K562 (cell line): ENCODE results near the gene PTCRA. TPM values are rescaled to one million over a fixed set of nuclear protein-coding genes. Genes with fewer than 3 reads are reported as not detected.

Experiments
- ARNT ChIP-seq, 2 experiments: fragments of 450-650 bp; IDR thresholded peaks; 2 replicates each; pipeline ENCODE4 v1.6.1; 2016; ENCODE audit warnings: mild to moderate bottlenecking in 1 of 2
- BDP1 ChIP-seq: IDR thresholded peaks from 3 replicates; pipeline ENCODE4 v1.6.1; 2011; ENCODE audit not compliant: insufficient read length, insufficient read depth
- BMI1 ChIP-seq: fragments of 150-350 bp; IDR thresholded peaks from 2 replicates; pipeline ENCODE4 v1.6.1; 2014; ENCODE audit warnings: low read length
- CBX2 ChIP-seq: fragments of 200-600 bp; sonication (generic); IDR thresholded peaks from one replicate; pipeline ENCODE4 v1.6.1; 2012; ENCODE audit warnings: mild to moderate bottlenecking, low read length, inconsistent platforms; ENCODE audit not compliant: insufficient read depth, poor library complexity, severe bottlenecking
- CEBPB ChIP-seq: fragments of 450-650 bp; IDR thresholded peaks from 2 replicates; pipeline ENCODE4 v1.6.1; 2016; ENCODE audit warnings: missing genetic modification characterization, missing compliant biosample characterization
- CGGBP1 ChIP-seq: fragments of 250-450 bp; sonication (Bioruptor Pico); IDR thresholded peaks from 2 replicates; pipeline ENCODE4 v1.9.0; 2021; ENCODE audit warnings: mild to moderate bottlenecking
- CREB1 ChIP-seq, 2 experiments: sonication (generic) in 1 of 2; formaldehyde crosslinking in 1 of 2; IDR thresholded peaks; 2 replicates each; pipeline versions ENCODE4 v1.6.1 to v1.8.0; 2012 to 2022; ENCODE audit warnings: inconsistent platforms in 1 of 2, mild to moderate bottlenecking in 1 of 2, missing genetic modification reagents in 1 of 2, moderate library complexity in 1 of 2
- DNMT1 ChIP-seq: fragments of 450-650 bp; IDR thresholded peaks from 2 replicates; pipeline ENCODE4 v1.6.1; 2016; ENCODE audit warnings: antibody characterized with exemption, mild to moderate bottlenecking
- EP300 ChIP-seq: IDR thresholded peaks from 2 replicates; pipeline ENCODE4 v1.6.1; 2012; ENCODE audit warnings: low read length, improper control_type of control experiment
- KLF10 ChIP-seq: fragments of 250-450 bp; sonication (Bioruptor Pico); IDR thresholded peaks from 2 replicates; pipeline ENCODE4 v1.6.1; 2021; ENCODE audit warnings: matching md5 sums
- LCOR ChIP-seq: sonication (generic); formaldehyde crosslinking; IDR thresholded peaks from 2 replicates; pipeline ENCODE4 v1.8.0; 2022; ENCODE audit warnings: mild to moderate bottlenecking, missing genetic modification reagents
- MCM7 ChIP-seq, 2 experiments: fragments of 450-650 bp; IDR thresholded peaks; 2 replicates each; pipeline ENCODE4 v1.6.1; 2016 to 2018
- SRF ChIP-seq, 2 experiments: fragments of 250-450, 450-650 bp in 1 of 2; sonication (Bioruptor Pico) in 1 of 2; sonication (generic) in 1 of 2; formaldehyde crosslinking; IDR thresholded peaks; 2 replicates each; pipeline versions ENCODE4 v1.5.0 to v1.5.1; 2020 to 2022; ENCODE audit warnings: mild to moderate bottlenecking in 1 of 2, missing genetic modification reagents in 1 of 2
- TOE1 ChIP-seq, 2 experiments: fragments of 450-650 bp in 1 of 2; sonication (generic) in 1 of 2; formaldehyde crosslinking in 1 of 2; IDR thresholded peaks; 2 replicates each; pipeline versions ENCODE4 v1.7.1 to v1.8.0; 2016 to 2022; ENCODE audit warnings: borderline replicate concordance in 2 of 2, mild to moderate bottlenecking in 2 of 2, antibody characterized with exemption in 1 of 2, inconsistent platforms in 1 of 2, low read depth in 1 of 2, missing genetic modification reagents in 1 of 2, moderate library complexity in 1 of 2
- ZBED1 ChIP-seq: IDR thresholded peaks from 2 replicates; pipeline ENCODE4 v1.6.1; 2014
- ZFX ChIP-seq: sonication (generic); formaldehyde crosslinking; IDR thresholded peaks from 2 replicates; pipeline ENCODE4 v1.8.0; 2022; ENCODE audit warnings: mild to moderate bottlenecking, missing genetic modification reagents, moderate library complexity
- ZNF232 ChIP-seq: sonication (generic); formaldehyde crosslinking; IDR thresholded peaks from 2 replicates; pipeline ENCODE4 v1.8.0; 2022; ENCODE audit warnings: mild to moderate bottlenecking, missing genetic modification reagents
- ZNF407 ChIP-seq: fragments of 450-650 bp; IDR thresholded peaks from 2 replicates; pipeline ENCODE4 v1.6.1; 2016; ENCODE audit warnings: low read depth
- ZNF444 ChIP-seq: fragments of 250-450 bp; sonication (Bioruptor Pico); IDR thresholded peaks from 2 replicates; pipeline ENCODE4 v1.4.0; 2020; ENCODE audit warnings: mild to moderate bottlenecking, moderate library complexity
- ZNF668 ChIP-seq: fragments of 250-450 bp; sonication (Bioruptor Pico); IDR thresholded peaks from 2 replicates; pipeline ENCODE4 v1.8.0; 2022; ENCODE audit warnings: mild to moderate bottlenecking, inconsistent platforms
- ZNF699 ChIP-seq: fragments of 250-450 bp; sonication (Bioruptor Pico); IDR thresholded peaks from 2 replicates; pipeline ENCODE4 v1.8.0; 2021; ENCODE audit warnings: mild to moderate bottlenecking, moderate library complexity; ENCODE audit not compliant: insufficient replicate concordance
- polyA plus RNA-seq, 8 experiments: library from polyadenylated mRNA; depleted of rRNA in 4 of 8; stranded (reverse) in 5 of 8; unstranded in 3 of 8; fragments of >200 nt; fragmentation: Nextera tagmentation in 2 of 8; fragmentation: Illumina TruSeq in 1 of 8; extraction: Ambion mirVana in 2 of 8; extraction: Trizol in 1 of 8; gene quantifications; 2 replicates each; pipeline versions ENCODE4 v1.2.1 to v1.2.3, GENCODE V29; 2011 to 2014; ENCODE audit warnings: inconsistent platforms in 1 of 8, missing spikeins in 1 of 8
- total RNA-seq, 7 experiments: library from RNA; depleted of rRNA in 6 of 7; stranded (reverse); fragments of >200 nt in 6 of 7; fragmentation: Illumina TruSeq in 2 of 7; extraction: Trizol in 2 of 7; gene quantifications; 2 replicates each; pipeline versions ENCODE4 v1.2.1 to v1.2.3, GENCODE V29; 2011 to 2021; ENCODE audit warnings: low replicate concordance in 1 of 7

Gene PTCRA
- total and polyA plus RNA-seq, 9 of the 15 experiments (the other 6 are each of a cell fraction or from before 2014, with no cell fraction given), result 0.21 TPM; not detected in 8

GRCh38 chr6:42928986-42929820, 13.3 kb downstream of the PTCRA start, which contains the start of gene CNPY3 (continued):
- no peak for TF ChIP-seq DNMT1
- peak; percentile 31; the same call in 1 of the 2 replicates for TF ChIP-seq EP300
- no peak for TF ChIP-seq ZNF699 (CRISPR knock-in tag)
- no peak for TF ChIP-seq KLF10 (CRISPR knock-in tag)
- TF ChIP-seq TOE1 (IDR thresholded peaks at IDR 0.05; ENCODE audit: borderline replicate concordance), result no peak; the same call in 1 of the 2 replicates
- no peak for TF ChIP-seq TOE1 (CRISPR knock-in tag; IDR thresholded peaks at IDR 0.05; ENCODE audit: borderline replicate concordance, low read depth)
- TF ChIP-seq MCM7 (IDR thresholded peaks at IDR 0.05), result no peak
- no peak for TF ChIP-seq ZNF668 (CRISPR knock-in tag)
- no peak for TF ChIP-seq CGGBP1 (CRISPR knock-in tag)
- no peak for TF ChIP-seq ZNF232
- no peak for TF ChIP-seq ZBED1
- peak in 1 of 2 experiments; percentile 10; a peak in 1 of 4 replicates for TF ChIP-seq ARNT (IDR thresholded peaks at IDR 0.05)
- peak; percentile 61 for TF ChIP-seq CREB1 (IDR thresholded peaks at IDR 0.05)
- peak; percentile 76 for TF ChIP-seq CREB1 (CRISPR knock-in tag; IDR thresholded peaks at IDR 0.05)
- peak; percentile 93 for TF ChIP-seq ZFX
- TF ChIP-seq BMI1, result no peak
- no peak for TF ChIP-seq ZNF407
- TF ChIP-seq BDP1, result no peak
- peak in 1 of 2 experiments; percentile 24; a peak in 1 of 4 replicates for TF ChIP-seq SRF (CRISPR knock-in tag; IDR thresholded peaks at IDR 0.05)
- peak; percentile 94 for TF ChIP-seq LCOR (CRISPR knock-in tag)
- TF ChIP-seq CBX2, result no peak
- no peak for TF ChIP-seq ZNF444 (CRISPR knock-in tag)
- no peak for TF ChIP-seq CEBPB
